ENCODE measurements around the gene SSRP1. TPM values are rescaled to one million over a fixed set of nuclear protein-coding genes. Genes with fewer than 3 reads are reported as not detected.

SSRP1 gene
- total and polyA plus RNA-seq, 2 of the 13 experiments (the other 11 are each of a cell fraction or from before 2014, with no cell fraction given) = 93.6 to 129 TPM

- no peak for TF ChIP-seq SMAD9 (CRISPR knock-in tag; IDR thresholded peaks at IDR 0.05)
- no peak for TF ChIP-seq ZNF329 (CRISPR knock-in tag; IDR thresholded peaks at IDR 0.05; ENCODE audit: low read depth)
- no peak for TF ChIP-seq NAIF1 (CRISPR knock-in tag; IDR thresholded peaks at IDR 0.05; ENCODE audit: borderline replicate concordance)
- TF ChIP-seq RFXAP (CRISPR knock-in tag; IDR thresholded peaks at IDR 0.05; ENCODE audit: borderline replicate concordance) = no peak
- TF ChIP-seq TRIM22 (IDR thresholded peaks at IDR 0.05) = no peak
- no peak for TF ChIP-seq KAT7 (CRISPR knock-in tag; IDR thresholded peaks at IDR 0.05; ENCODE audit: borderline replicate concordance)
- no peak for TF ChIP-seq ZBTB7B (CRISPR knock-in tag; IDR thresholded peaks at IDR 0.05)
- no peak for TF ChIP-seq ZNF557 (CRISPR knock-in tag; IDR thresholded peaks at IDR 0.05)
- TF ChIP-seq ZNF235 (CRISPR knock-in tag; IDR thresholded peaks at IDR 0.05; ENCODE audit: borderline replicate concordance) = no peak
- TF ChIP-seq ONECUT2 (CRISPR knock-in tag; IDR thresholded peaks at IDR 0.05) = no peak
- TF ChIP-seq SMAD1 (CRISPR knock-in tag; IDR thresholded peaks at IDR 0.05; ENCODE audit: borderline replicate concordance, low read depth) = no peak
- TF ChIP-seq PRDM4 (CRISPR knock-in tag; IDR thresholded peaks at IDR 0.05; ENCODE audit: borderline replicate concordance) = no peak
- no peak for TF ChIP-seq FOXK2 (IDR thresholded peaks at IDR 0.05)
- TF ChIP-seq ZNF704 (CRISPR knock-in tag; IDR thresholded peaks at IDR 0.05; ENCODE audit: borderline replicate concordance) = no peak
- no peak for TF ChIP-seq ZNF264 (CRISPR knock-in tag; IDR thresholded peaks at IDR 0.05)
- no peak for TF ChIP-seq ZNF3 (CRISPR knock-in tag; IDR thresholded peaks at IDR 0.05)
- TF ChIP-seq ZNF446 (CRISPR knock-in tag; IDR thresholded peaks at IDR 0.05) = no peak
- TF ChIP-seq ZBTB14 (CRISPR knock-in tag; IDR thresholded peaks at IDR 0.05) = no peak
- no peak for TF ChIP-seq CREBL2 (CRISPR knock-in tag; IDR thresholded peaks at IDR 0.05; ENCODE audit: borderline replicate concordance)
- TF ChIP-seq ZFY (CRISPR knock-in tag; IDR thresholded peaks at IDR 0.05) = no peak
- TF ChIP-seq ZNF776 (CRISPR knock-in tag; IDR thresholded peaks at IDR 0.05) = no peak
- no peak for TF ChIP-seq PHF8 (CRISPR knock-in tag; IDR thresholded peaks at IDR 0.05)
- TF ChIP-seq TFDP1 (CRISPR knock-in tag; IDR thresholded peaks at IDR 0.05; ENCODE audit: borderline replicate concordance) = no peak
Observed at GRCh38 chr11:57311109-57311936, 24.4 kb downstream of the SSRP1 start (continued).

Measured in HepG2 (cell line).